Retina (tissue), 1 donor: ENCODE measurements around the gene ATG4A.

Experiments used
- DNase-seq: peaks from one replicate; pipeline ENCODE4 v3.0.0-alpha.2; 2016

Gene ATG4A

GRCh38 chrX:108171671-108172070 is 80.1 kb downstream of the ATG4A start:
- no peak for DNase-seq

GRCh38 chrX:108173874-108174273 is 82.3 kb downstream of the ATG4A start:
- no peak for DNase-seq

- peak; percentile 2 for DNase-seq
These were observed 86.0 kb downstream of the ATG4A start for GRCh38 chrX:108177351-108178142.

GRCh38 chrX:108178143-108178498 is 86.5 kb downstream of the ATG4A start:
- DNase-seq: no peak

GRCh38 chrX:108186811-108187210 is 95.2 kb downstream of the ATG4A start:
- DNase-seq: no peak

- DNase-seq: no peak
These were observed 106.8 kb downstream of the ATG4A start for GRCh38 chrX:108198420-108198819.

GRCh38 chrX:108199041-108199440 is 107.5 kb downstream of the ATG4A start:
- no peak for DNase-seq

GRCh38 chrX:108199691-108200090 is 108.1 kb downstream of the ATG4A start:
- peak; percentile 3 for DNase-seq

GRCh38 chrX:108203540-108203939 is 112.0 kb downstream of the ATG4A start:
- DNase-seq: no peak
